Fibroblast of pulmonary artery (primary cell): Measurements from ENCODE around the gene CAMK1D.

ENCODE experiments used
- DNase-seq: peaks from one replicate; pipeline ENCODE4 v3.0.0-alpha.2; 2010; ENCODE audit warnings: low read depth
- H3K4me3 ChIP-seq: replicated peaks from 2 replicates; pipeline ENCODE4 v1.5.1; 2011; ENCODE audit warnings: low read depth, mild to moderate bottlenecking, control low read depth, low read length, moderate library complexity
- TF ChIP-seq, protein P1 (sequence below): IDR thresholded peaks from 2 replicates; pipeline ENCODE4 v1.5.1; 2011; ENCODE audit warnings: mild to moderate bottlenecking, control low read depth, low read length, inconsistent platforms; ENCODE audit errors: missing control alignments

The CAMK1D gene

DNA sequence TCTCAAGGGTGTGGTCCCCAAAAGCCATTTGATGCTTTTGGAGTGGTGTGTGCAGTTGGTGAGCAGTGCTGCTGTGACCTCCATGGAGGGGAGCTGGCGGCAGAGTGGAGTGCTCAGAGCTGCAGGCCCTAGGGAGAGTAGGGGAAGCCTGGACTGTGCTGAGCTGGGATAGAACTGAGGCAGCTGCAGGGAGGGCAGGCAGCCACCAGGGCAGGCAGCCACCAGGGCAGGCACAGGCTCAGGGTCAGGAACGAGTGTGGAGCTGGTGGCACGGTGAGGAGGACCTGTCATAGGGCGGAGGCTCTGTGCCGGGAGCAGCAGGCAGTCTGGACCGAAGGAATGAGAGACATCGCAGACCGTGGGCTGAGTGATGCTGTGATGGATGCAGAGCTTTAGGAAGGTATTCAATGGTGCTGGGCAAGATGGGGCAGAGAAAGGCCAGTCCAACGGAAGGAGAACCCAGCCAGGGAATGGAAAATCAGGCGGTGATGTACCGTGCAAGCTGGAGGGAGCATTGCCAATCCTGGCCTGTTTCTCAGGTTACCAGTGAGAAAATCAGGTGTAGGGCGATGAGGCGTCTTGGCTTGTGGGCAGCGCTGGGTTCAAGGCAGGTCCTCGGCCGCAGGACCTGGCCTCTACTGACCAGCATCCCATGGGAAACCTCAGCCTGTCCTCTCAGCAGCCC is 152.6 kb downstream of the CAMK1D start:
- DNase-seq: no peak
- TF ChIP-seq, protein P1, sequence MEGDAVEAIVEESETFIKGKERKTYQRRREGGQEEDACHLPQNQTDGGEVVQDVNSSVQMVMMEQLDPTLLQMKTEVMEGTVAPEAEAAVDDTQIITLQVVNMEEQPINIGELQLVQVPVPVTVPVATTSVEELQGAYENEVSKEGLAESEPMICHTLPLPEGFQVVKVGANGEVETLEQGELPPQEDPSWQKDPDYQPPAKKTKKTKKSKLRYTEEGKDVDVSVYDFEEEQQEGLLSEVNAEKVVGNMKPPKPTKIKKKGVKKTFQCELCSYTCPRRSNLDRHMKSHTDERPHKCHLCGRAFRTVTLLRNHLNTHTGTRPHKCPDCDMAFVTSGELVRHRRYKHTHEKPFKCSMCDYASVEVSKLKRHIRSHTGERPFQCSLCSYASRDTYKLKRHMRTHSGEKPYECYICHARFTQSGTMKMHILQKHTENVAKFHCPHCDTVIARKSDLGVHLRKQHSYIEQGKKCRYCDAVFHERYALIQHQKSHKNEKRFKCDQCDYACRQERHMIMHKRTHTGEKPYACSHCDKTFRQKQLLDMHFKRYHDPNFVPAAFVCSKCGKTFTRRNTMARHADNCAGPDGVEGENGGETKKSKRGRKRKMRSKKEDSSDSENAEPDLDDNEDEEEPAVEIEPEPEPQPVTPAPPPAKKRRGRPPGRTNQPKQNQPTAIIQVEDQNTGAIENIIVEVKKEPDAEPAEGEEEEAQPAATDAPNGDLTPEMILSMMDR: no peak
- no peak overlapping the region for H3K4me3 ChIP-seq

DNA sequence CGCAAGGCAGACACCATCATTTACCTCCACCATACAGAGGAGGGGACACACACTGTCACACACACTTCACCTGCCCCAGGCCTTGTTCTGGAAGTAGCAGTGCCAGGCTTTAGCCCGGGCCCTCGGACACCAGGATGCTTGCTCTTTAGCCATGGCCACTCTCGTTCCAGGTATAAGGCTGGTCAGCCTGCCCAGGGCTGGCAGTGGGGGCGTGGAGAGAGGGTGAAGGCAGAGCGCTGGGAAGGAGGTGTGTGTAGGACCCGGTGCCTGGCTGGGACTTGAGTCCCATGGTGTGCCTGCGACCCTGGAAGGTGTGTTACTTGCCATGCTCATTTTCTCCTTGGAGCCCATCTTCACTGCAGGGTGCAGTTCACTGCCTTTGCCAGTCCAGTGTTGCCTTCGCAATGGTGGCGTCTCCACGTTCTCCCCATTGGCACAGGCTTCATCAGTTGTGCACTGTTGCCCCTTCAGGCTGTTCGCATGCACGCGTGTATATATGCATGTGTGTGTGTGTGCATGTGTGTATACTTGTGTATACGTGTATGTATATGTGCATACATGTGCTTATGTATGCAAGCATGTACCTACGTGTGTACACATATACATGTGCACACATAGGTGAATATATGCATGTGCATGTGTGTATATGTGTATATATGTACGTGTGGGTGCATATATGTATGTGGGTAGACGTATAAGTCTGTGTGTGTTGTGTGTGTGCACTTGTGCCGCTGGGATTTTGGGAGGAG is 153.4 kb downstream of the CAMK1D start:
- TF ChIP-seq, protein P1: no peak
- no peak overlapping the region for H3K4me3 ChIP-seq
- no peak for DNase-seq

DNA sequence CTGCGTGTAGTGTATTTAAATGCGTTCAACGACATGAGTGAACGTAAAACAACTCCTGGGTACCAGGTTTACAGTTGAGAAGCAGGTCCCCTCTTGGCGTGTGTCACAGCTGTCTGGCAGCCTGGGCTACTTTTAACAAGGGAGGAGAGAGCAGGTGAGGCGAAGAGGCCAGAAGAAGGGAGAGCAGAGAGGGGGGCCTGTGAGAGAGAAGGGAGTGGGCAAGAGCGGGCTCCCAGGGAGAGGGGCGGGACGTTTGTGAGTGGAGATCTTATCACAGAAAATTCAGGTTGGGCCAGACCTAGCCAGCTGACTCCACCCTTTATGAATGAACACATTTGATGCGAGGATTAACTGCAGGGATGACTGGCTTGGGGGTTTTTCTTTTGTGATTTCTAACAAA is 154.0 kb downstream of the CAMK1D start:
- TF ChIP-seq, protein P1: no peak
- H3K4me3 ChIP-seq: no peak overlapping the region

DNA sequence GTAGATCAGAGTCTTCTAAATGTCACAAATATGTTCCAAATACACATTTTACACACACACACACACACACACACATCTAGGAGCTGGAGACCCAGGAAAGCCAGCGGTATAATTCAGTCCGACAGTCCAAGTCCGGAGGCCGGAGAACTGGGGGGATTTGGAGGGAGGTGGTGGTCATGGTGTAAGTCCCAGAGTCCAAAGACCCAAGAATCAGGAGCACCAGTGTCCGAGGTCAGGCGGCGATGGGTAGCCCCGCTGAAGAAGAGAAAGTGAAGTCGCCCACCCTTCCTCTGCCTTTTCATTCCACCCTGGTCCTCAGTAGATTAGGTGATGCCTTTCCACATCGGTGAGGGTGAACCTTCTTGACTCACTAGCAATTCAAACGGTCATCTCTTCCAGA is 154.8 kb downstream of the CAMK1D start:
- no peak overlapping the region for H3K4me3 ChIP-seq
- TF ChIP-seq, protein P1: no peak
- no peak for DNase-seq

More for the DNA sequence above, 154.0 kb downstream of the CAMK1D start:
- DNase-seq: no peak

DNA sequence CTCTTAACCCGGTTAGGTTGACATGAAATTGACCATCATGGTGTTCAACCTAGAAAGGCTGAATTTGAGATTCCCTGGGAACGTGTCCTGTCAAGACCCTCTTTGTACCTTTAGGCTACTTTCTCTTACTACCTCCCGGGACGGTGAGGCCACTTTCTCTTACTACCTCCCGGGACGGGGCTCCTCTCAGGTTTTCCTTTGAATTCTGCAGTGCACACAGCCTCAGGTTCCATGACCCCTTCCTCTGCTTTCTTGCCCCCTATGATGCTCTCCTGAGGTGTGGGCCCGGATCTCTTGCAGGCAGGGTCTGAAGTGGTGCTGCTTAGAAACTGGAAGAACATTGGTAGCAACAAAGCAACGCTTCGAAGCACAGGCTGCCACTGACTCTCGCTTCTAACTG is 155.3 kb downstream of the CAMK1D start:
- no peak overlapping the region for H3K4me3 ChIP-seq
- no peak for DNase-seq
- TF ChIP-seq, protein P1: no peak

DNA sequence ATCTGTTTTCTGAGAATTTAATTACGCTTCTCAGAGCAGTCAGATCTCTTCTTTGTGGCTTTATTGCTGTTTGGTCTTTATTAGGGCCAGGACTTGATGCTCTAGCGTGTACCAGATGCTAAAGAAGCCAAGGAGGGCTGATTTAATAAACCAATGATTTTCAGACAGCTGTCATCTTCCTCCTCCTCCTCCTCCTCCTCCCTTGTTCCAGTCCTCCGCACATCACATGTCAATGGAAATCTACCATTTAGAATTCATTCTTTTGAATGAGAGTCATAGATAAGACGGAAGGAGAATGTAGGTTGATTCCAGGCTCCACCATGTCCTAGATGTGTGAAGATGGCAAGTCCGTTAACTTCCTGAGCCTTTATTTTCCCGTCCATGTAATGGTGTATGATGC is 156.3 kb downstream of the CAMK1D start:
- H3K4me3 ChIP-seq: no peak overlapping the region
- TF ChIP-seq, protein P1: no peak
- DNase-seq: no peak
